Heart left ventricle (tissue), 16 donors: Measurements from ENCODE around the gene ZNF346. TPM values are rescaled to one million over a fixed set of nuclear protein-coding genes. Genes with fewer than 3 reads are reported as not detected.

Experiments
- ATAC-seq, 4 donors: fragments of 200-7000 bp; cut with Tn5 transposase; one replicate each; pipeline ENCODE4 v1.9.1; 2020 to 2022; ENCODE audit warnings: moderate library complexity in 4 of 4, mild to moderate bottlenecking in 3 of 4, moderate number of reproducible peaks in 1 of 4
- DNase-seq, 5 donors: peaks; one replicate each; pipeline ENCODE4 v3.0.0-alpha.2; 2020
- H3K27ac ChIP-seq, 12 donors: fragments of 200-600 bp; sonication (generic) in 4 of 12; one replicate each; pipeline versions ENCODE4 v1.5.0 to v1.8.0; 2016 to 2022; ENCODE audit warnings: mild to moderate bottlenecking in 2 of 12
- H3K27me3 ChIP-seq, 9 donors: fragments of 200-600 bp; sonication (generic) in 2 of 9; one replicate each; pipeline versions ENCODE4 v1.5.1 to v1.8.0; 2016 to 2022; ENCODE audit warnings: mild to moderate bottlenecking in 3 of 9
- H3K36me3 ChIP-seq, 9 donors: fragments of 200-600 bp; sonication (generic) in 2 of 9; one replicate each; pipeline versions ENCODE4 v1.5.0 to v1.8.0; 2018 to 2022; ENCODE audit warnings: mild to moderate bottlenecking in 2 of 9
- H3K4me1 ChIP-seq, 12 donors: fragments of 200-600 bp; sonication (generic) in 4 of 12; one replicate each; pipeline versions ENCODE4 v1.5.0 to v1.8.0; 2016 to 2022; ENCODE audit warnings: mild to moderate bottlenecking in 3 of 12
- H3K4me3 ChIP-seq, 12 donors: fragments of 200-600 bp; sonication (generic) in 4 of 12; one replicate each; pipeline versions ENCODE4 v1.5.0 to v1.8.0; 2017 to 2022; ENCODE audit warnings: mild to moderate bottlenecking in 9 of 12, moderate library complexity in 4 of 12
- H3K9me3 ChIP-seq, 12 donors: fragments of 200-600 bp; sonication (generic) in 4 of 12; one replicate each; pipeline versions ENCODE4 v1.5.0 to v1.8.0; 2016 to 2022; ENCODE audit warnings: mild to moderate bottlenecking in 1 of 12
- POLR2A ChIP-seq, 2 donors: fragments of 450-650 bp; IDR thresholded peaks; one replicate each; pipeline ENCODE4 v1.6.1; 2017; ENCODE audit warnings: antibody characterized with exemption in 2 of 2, mild to moderate bottlenecking in 2 of 2, moderate library complexity in 2 of 2
- WGBS, 4 donors: extraction: QIAGEN DNeasy Blood & Tissue Kit in 2 of 4; methylation state at CpG; one replicate each; pipeline versions ENCODE4 v1.1.5 to v1.1.7; 2013 to 2018; 5-methylcytosine and 5-hydroxymethylcytosine counted together
- intact Hi-C, 10 donors: fragments of 100-400 bp; cut with DNase I; formaldehyde crosslinking; loops; one replicate each; pipeline versions ENCODE4 v1.11.1 to v1.14.2; 2022
- polyA plus RNA-seq, 2 donors: library from polyadenylated mRNA; stranded (reverse); fragments of 200-250 nt; gene quantifications; one replicate each; pipeline ENCODE4 v1.2.3, GENCODE V29; 2013
- total RNA-seq, 9 donors: library from RNA; depleted of rRNA in 2 of 9; stranded (reverse); fragments of >200 nt in 2 of 9; fragmentation: NEBNext Ultra II Directional in 3 of 9; extraction: Animal tissue kit (Norgen Biotek cat#: 25700) in 3 of 9; gene quantifications; one replicate each; pipeline versions ENCODE4 v1.1.0 to v1.2.4, GENCODE V29; 2016 to 2023
- TF ChIP-seq, protein P1 (sequence below), 12 donors: fragments of 200-600 bp; sonication (generic) in 4 of 12; IDR thresholded peaks; one replicate each; pipeline versions ENCODE4 v1.5.0 to v1.8.0; 2018 to 2022; ENCODE audit warnings: antibody characterized with exemption in 12 of 12, mild to moderate bottlenecking in 5 of 12
- donor health status: ischemic (EF 13 %, LVEDD 7.1; RV severe dilation, severe dysfunction).
- donor health status: healthy with polysubstance abuse.
- donor health status: DM: no; HTN: yes; CAD: no.
- donor health status: DM: no; HTN: no; CAD: no.
- donor health status: ischemic (EF 25% LVEDD 6.9; RV normal size, moderate dysfunction).
- donor health status: ischemic (EF 25% LVEDD 5.7; RV mildly dilated, moderate dysfunction).
- donor health status: healthy.
- donor health status: DM: yes; HTN: yes; CAD: no.
- donor health status: ischemic (EF 35%, LVEDD 5.7; RV mildly dilated, moderate dysfunction).
- donor health status: nonischemic (EF 11% LVEDD 7.7; RV severe dilation, severe dysfunction).
- donor health status: DM: yes; HTN: yes; CAD: no.
- donor health status: PGD.
- donor health status: ischemic (EF 29% LVEDD 5.4; RV normal size, mild dysfunction).
- donor health status: nonischemic (EF 23%, LVEDD 6.1; RV moderate dilation, normal function).

The ZNF346 gene
- total and polyA plus RNA-seq, 11 donors, result 4.4 to 11.9 (median 7.5) TPM

DNA sequence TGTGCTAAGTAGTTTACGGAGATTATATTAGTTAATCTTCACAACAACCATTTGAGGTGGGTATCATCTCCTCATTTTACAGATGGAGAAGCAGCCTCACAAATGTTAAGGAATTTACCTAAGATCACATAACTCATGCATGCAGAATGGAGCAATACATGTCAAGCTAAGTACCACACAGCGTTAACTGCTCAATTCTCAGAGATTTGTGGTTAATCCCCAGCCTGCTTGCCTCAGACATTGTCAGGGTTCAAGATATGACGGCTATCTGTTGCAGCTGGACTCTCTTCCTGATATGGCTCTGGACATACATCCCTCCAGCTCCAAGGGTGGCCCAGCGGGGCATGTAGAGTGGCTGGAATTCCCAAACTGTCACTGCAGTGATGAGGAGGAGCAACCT is 7.3 kb upstream of the ZNF346 start:
- Histone ChIP-seq H3K27me3 (no peaks in the 10 kb centered on the region), H3K36me3 (no peaks in the 10 kb centered on the region), H3K27ac (no peak overlapping the region), H3K9me3 (no peaks in the 10 kb centered on the region), H3K4me3 (no peak overlapping the region), H3K4me1 (peaks cover 0 to 6% (median 0%) of the 10 kb centered on the region in 12 donors)
- 87 to 91% (median 88%) methylated on average over 4 of the region's 4 CpGs for WGBS, 4 donors
- TF ChIP-seq POLR2A (IDR thresholded peaks at IDR 0.05), result no peak
- TF ChIP-seq, protein P1, sequence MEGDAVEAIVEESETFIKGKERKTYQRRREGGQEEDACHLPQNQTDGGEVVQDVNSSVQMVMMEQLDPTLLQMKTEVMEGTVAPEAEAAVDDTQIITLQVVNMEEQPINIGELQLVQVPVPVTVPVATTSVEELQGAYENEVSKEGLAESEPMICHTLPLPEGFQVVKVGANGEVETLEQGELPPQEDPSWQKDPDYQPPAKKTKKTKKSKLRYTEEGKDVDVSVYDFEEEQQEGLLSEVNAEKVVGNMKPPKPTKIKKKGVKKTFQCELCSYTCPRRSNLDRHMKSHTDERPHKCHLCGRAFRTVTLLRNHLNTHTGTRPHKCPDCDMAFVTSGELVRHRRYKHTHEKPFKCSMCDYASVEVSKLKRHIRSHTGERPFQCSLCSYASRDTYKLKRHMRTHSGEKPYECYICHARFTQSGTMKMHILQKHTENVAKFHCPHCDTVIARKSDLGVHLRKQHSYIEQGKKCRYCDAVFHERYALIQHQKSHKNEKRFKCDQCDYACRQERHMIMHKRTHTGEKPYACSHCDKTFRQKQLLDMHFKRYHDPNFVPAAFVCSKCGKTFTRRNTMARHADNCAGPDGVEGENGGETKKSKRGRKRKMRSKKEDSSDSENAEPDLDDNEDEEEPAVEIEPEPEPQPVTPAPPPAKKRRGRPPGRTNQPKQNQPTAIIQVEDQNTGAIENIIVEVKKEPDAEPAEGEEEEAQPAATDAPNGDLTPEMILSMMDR (IDR thresholded peaks at IDR 0.05), result no peak
- no peak for DNase-seq
- ATAC-seq, result no peak
- intact Hi-C loops, result no loop called here

DNA sequence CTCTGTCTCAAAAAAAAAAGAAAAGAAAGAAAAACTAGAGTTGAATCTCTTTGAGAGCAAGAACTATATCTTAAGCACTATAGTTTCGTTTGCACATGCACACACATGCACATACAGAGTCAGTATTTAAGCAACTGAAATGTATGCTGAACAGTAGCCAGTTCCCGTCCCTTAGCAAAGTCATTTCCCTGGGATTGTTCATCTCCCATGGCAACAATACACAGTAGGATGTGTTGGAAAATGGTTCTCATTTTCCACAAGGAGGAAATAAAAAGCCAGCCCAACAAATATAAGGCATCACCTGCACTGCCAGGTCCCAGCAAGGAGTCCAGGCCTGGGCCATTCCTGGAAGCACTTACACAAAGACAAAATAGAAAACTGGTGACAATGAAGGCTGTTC is 4.2 kb upstream of the ZNF346 start:
- Histone ChIP-seq H3K27ac (no peak overlapping the region), H3K36me3 (no peaks in the 10 kb centered on the region), H3K4me1 (peaks cover 0 to 17% (median 12%) of the 10 kb centered on the region in 12 donors), H3K4me3 (no peak overlapping the region), H3K27me3 (no peaks in the 10 kb centered on the region), H3K9me3 (no peaks in the 10 kb centered on the region)
- ATAC-seq (no peak), DNase-seq (no peak)
- intact Hi-C loops, result no loop called here
- no peak for TF ChIP-seq POLR2A (IDR thresholded peaks at IDR 0.05)
- TF ChIP-seq, protein P1 (IDR thresholded peaks at IDR 0.05), result no peak
- WGBS, 4 donors, result 80 to 91% (median 82%) methylated on average over 2 of the region's 2 CpGs

DNA sequence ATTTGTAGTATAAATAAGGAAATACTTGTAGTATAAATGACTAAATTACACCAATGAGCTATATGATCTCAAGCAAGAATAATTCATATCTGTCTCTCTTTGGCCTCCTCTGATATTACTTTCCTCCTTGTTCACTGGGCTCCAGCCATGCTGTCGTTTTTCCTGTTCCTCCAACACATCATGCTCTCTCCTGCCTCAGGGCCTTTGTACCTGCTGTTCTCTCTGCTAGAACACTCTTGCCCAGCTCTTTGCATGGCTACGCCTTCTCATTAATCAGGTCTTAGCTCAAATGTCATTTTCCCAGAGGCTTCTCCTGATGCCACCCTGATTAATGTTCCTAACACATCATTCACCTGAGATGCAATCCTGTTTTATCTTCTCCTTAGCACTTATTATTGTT is 2.5 kb upstream of the ZNF346 start:
- no peaks in the 10 kb centered on the region for H3K27me3 ChIP-seq
- H3K9me3 ChIP-seq, result no peaks in the 10 kb centered on the region
- ATAC-seq, result no peak
- intact Hi-C loops, result no loop called here
- no peak for DNase-seq
- peaks cover 0 to 24% (median 12%) of the 10 kb centered on the region in 12 donors for H3K4me1 ChIP-seq
- H3K4me3 ChIP-seq, result no peak overlapping the region
- H3K36me3 ChIP-seq, result no peaks in the 10 kb centered on the region
- WGBS, 4 donors, result 94 to 99% (median 97%) methylated on average over 2 of the region's 2 CpGs
- TF ChIP-seq, protein P1 (IDR thresholded peaks at IDR 0.05), result no peak
- TF ChIP-seq POLR2A (IDR thresholded peaks at IDR 0.05), result no peak
- H3K27ac ChIP-seq, result no peak overlapping the region

DNA sequence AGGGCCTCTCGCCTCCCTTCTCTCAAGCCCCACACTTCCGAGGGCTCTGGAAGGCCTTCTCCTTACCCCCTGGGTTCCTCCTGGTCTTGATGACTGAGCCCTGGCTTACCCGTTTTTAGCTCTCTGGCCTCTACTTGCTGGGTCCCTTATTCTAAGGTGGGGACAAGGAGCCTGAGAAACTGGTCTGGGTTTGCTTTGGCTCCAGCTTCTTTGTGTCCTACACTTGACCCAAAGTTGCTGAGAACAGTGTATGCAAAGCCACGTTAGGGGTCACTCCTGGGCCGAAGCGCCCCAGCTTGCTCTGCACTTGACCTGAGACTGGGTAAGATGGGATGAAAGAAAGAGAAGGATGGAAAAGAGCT is 788 bp downstream of the ZNF346 start:
- peak in 3 of 4 donors; percentile 8 to 14 (median 13) for ATAC-seq
- H3K36me3 ChIP-seq, result peaks cover 0 to 11% (median 5%) of the 10 kb centered on the region in 9 donors
- intact Hi-C loops, result loop anchor here in 1 of 10 donors (2.0 kb wide), 1 partner anchor 16 kb away; the partner anchor contains the start of gene UIMC1
- WGBS, 4 donors, result 21 to 28% (median 26%) methylated on average over 6 of the region's 6 CpGs
- peaks cover 0 to 26% (median 12%) of the 10 kb centered on the region in 12 donors for H3K4me1 ChIP-seq
- H3K4me3 ChIP-seq, result peak overlapping the region; percentile 66 to 95 (median 85)
- no peaks in the 10 kb centered on the region for H3K9me3 ChIP-seq
- TF ChIP-seq POLR2A (IDR thresholded peaks at IDR 0.05), result no peak
- TF ChIP-seq, protein P1 (IDR thresholded peaks at IDR 0.05), result no peak
- no peak for DNase-seq
- H3K27me3 ChIP-seq, result no peaks in the 10 kb centered on the region
- H3K27ac ChIP-seq, result peak overlapping the region in 11 of 12 donors; percentile 76 to 89 (median 84)
